CD14-positive monocyte (primary cell): ENCODE results near the gene RASGEF1B. TPM values are rescaled to one million over a fixed set of nuclear protein-coding genes. Genes with fewer than 3 reads are reported as not detected.
A peak's percentile ranks its signal among the peaks of the same experiment; 100 is the strongest.

Experiments used
- DNase-seq, 3 donors: peaks; one replicate each; pipeline ENCODE4 v3.0.0-alpha.2; 2011 to 2022
- H2AFZ ChIP-seq: 2 replicates; pipeline ENCODE4 v1.6.0; 2012; ENCODE audit warnings: mild to moderate bottlenecking, low read depth, low read length, inconsistent platforms; ENCODE audit not compliant: insufficient read depth, poor library complexity, severe bottlenecking
- H3K27ac ChIP-seq, 2 donors: 1 replicate in 1 of 2; 2 replicates in 1 of 2; pipeline ENCODE4 v1.5.1; 2012 to 2013; ENCODE audit warnings: low read length in 2 of 2, control low read depth in 1 of 2, inconsistent platforms in 1 of 2, low read depth in 1 of 2, mild to moderate bottlenecking in 1 of 2
- H3K27me3 ChIP-seq, 2 donors: one replicate each; pipeline versions ENCODE4 v1.6.0 to v1.6.1; 2011 to 2013; ENCODE audit warnings: low read length in 2 of 2; ENCODE audit not compliant: control insufficient read depth in 2 of 2, insufficient read depth in 2 of 2
- H3K36me3 ChIP-seq, 2 donors: replicated peaks in 1 of 2; 1 replicate in 1 of 2; 2 replicates in 1 of 2; pipeline versions ENCODE4 v1.5.1 to v1.6.1; 2012 to 2013; ENCODE audit warnings: low read length in 2 of 2, control low read depth in 1 of 2, inconsistent platforms in 1 of 2, mild to moderate bottlenecking in 1 of 2; ENCODE audit not compliant: insufficient read depth in 2 of 2, control insufficient read depth in 1 of 2
- H3K4me1 ChIP-seq, 2 donors: 1 replicate in 1 of 2; 2 replicates in 1 of 2; pipeline versions ENCODE4 v1.5.1 to v1.6.1; 2012 to 2013; ENCODE audit warnings: low read length in 2 of 2, control low read depth in 1 of 2, inconsistent platforms in 1 of 2, mild to moderate bottlenecking in 1 of 2, moderate library complexity in 1 of 2; ENCODE audit not compliant: insufficient read depth in 2 of 2, control insufficient read depth in 1 of 2
- H3K4me2 ChIP-seq: replicated peaks from 2 replicates; pipeline ENCODE3; 2012; ENCODE audit warnings: low read length, moderate library complexity, mild to moderate bottlenecking; ENCODE audit not compliant: poor library complexity, severe bottlenecking; ENCODE audit errors: extremely low read depth
- H3K4me3 ChIP-seq, 3 experiments: fragments of 200-600 bp in 1 of 3; sonication (generic) in 1 of 3; replicated peaks in 1 of 3; 1 replicate in 2 of 3; 2 replicates in 1 of 3; pipeline ENCODE4 v1.5.1; 2011 to 2013; ENCODE audit warnings: low read length in 3 of 3, mild to moderate bottlenecking in 3 of 3, control low read depth in 2 of 3, low read depth in 2 of 3, inconsistent platforms in 1 of 3, moderate library complexity in 1 of 3
- H3K79me2 ChIP-seq: 2 replicates; pipeline ENCODE4 v1.6.0; 2012; ENCODE audit warnings: mild to moderate bottlenecking, control low read depth, inconsistent platforms, low read length, moderate library complexity; ENCODE audit not compliant: insufficient read depth
- H3K9ac ChIP-seq: 2 replicates; pipeline ENCODE4 v1.6.0; 2017; ENCODE audit warnings: low read length, mild to moderate bottlenecking; ENCODE audit not compliant: insufficient read depth, poor library complexity, severe bottlenecking
- H3K9me3 ChIP-seq, 2 donors: replicated peaks in 1 of 2; 1 replicate in 1 of 2; 2 replicates in 1 of 2; pipeline versions ENCODE4 v1.5.1 to v1.6.1; 2012 to 2013; ENCODE audit warnings: low read length in 2 of 2, control low read depth in 1 of 2; ENCODE audit not compliant: control insufficient read depth in 1 of 2, insufficient read depth in 1 of 2
- H4K20me1 ChIP-seq: 2 replicates; pipeline ENCODE4 v1.6.0; 2012; ENCODE audit warnings: mild to moderate bottlenecking, low read length, control low read depth, moderate library complexity; ENCODE audit not compliant: insufficient read depth
- H3K27ac Mint-ChIP-seq, 7 donors: one replicate each; pipeline ENCODE4 v1.8.0; 2020; ENCODE audit warnings: mild to moderate bottlenecking in 7 of 7, mixed read lengths in 7 of 7, moderate library complexity in 6 of 7, inconsistent platforms in 2 of 7
- H3K27me3 Mint-ChIP-seq, 3 donors: one replicate each; pipeline ENCODE4 v1.8.0; 2021 to 2022; ENCODE audit warnings: low read depth in 3 of 3, mild to moderate bottlenecking in 3 of 3, mixed read lengths in 3 of 3, moderate library complexity in 3 of 3, inconsistent platforms in 1 of 3
- H3K36me3 Mint-ChIP-seq, 2 donors: one replicate each; pipeline ENCODE4 v1.8.0; 2020; ENCODE audit warnings: mixed read lengths in 2 of 2, inconsistent platforms in 1 of 2, mild to moderate bottlenecking in 1 of 2
- H3K4me1 Mint-ChIP-seq: one replicate; pipeline ENCODE4 v1.8.0; 2020; ENCODE audit warnings: mild to moderate bottlenecking, mixed read lengths
- H3K4me3 Mint-ChIP-seq, 2 donors: one replicate each; pipeline ENCODE4 v1.8.0; 2020; ENCODE audit warnings: mild to moderate bottlenecking in 2 of 2, mixed read lengths in 2 of 2, moderate library complexity in 1 of 2
- H3K9me3 Mint-ChIP-seq, 7 donors: one replicate each; pipeline ENCODE4 v1.8.0; 2020 to 2022; ENCODE audit warnings: mixed read lengths in 7 of 7, mild to moderate bottlenecking in 6 of 7, moderate library complexity in 6 of 7, inconsistent platforms in 2 of 7
- CTCF ChIP-seq: fragments of 200-600 bp; IDR thresholded peaks from one replicate; pipeline ENCODE4 v1.8.0; 2022; ENCODE audit warnings: antibody characterized with exemption, mild to moderate bottlenecking
- WGBS: methylation state at CpG from one replicate; pipeline ENCODE4 v1.1.5; 2013; ENCODE audit warnings: missing lambda C conversion rate; ENCODE audit not compliant: insufficient coverage; 5-methylcytosine and 5-hydroxymethylcytosine counted together
- intact Hi-C, 2 donors: fragments of 100-400 bp; cut with micrococcal nuclease; formaldehyde crosslinking; loops; one replicate each; pipeline versions ENCODE4 v1.15.0 to v1.15.1; 2023
- polyA plus RNA-seq, 3 donors: library from polyadenylated mRNA; depleted of rRNA in 1 of 3; unstranded in 2 of 3; stranded (reverse) in 1 of 3; fragments of 300-500 nt in 2 of 3; fragments of >200 nt in 1 of 3; fragmentation: Illumina TruSeq in 2 of 3; gene quantifications; 1 replicate in 2 of 3; 2 replicates in 1 of 3; pipeline ENCODE4 v1.2.3, GENCODE V29; 2012 to 2021

Gene RASGEF1B
- polyA plus RNA-seq, 3 donors: 20.3 to 76.9 (median 36.6) TPM

GRCh38 chr4:81422595-81422994 is 49.1 kb downstream of the RASGEF1B start:
- no peak overlapping the region for H3K4me2 ChIP-seq
- H3K4me3 ChIP-seq: no peak overlapping the region
- H2AFZ ChIP-seq: no peak overlapping the region
- no peak for DNase-seq
- TF ChIP-seq CTCF: no peak
- H3K27me3 Mint-ChIP-seq: peaks cover 0 to 4% (median 0%) of the 10 kb centered on the region in 3 donors
- peaks cover 2 to 28% of the 10 kb centered on the region in 2 donors for H3K36me3 ChIP-seq
- peak overlapping the region in 1 of 2 donors; percentile 92 for H3K27ac ChIP-seq
- H3K27ac Mint-ChIP-seq: peak overlapping the region in 6 of 7 donors; percentile 45 to 99 (median 98)
- H3K9ac ChIP-seq: no peak overlapping the region
- peaks cover 23% of the 10 kb centered on the region for H3K4me1 Mint-ChIP-seq
- H3K27me3 ChIP-seq: no peaks in the 10 kb centered on the region
- no CpG with 5 or more reads among the region's 1 CpG for WGBS
- no peaks in the 10 kb centered on the region for H3K9me3 ChIP-seq
- no peaks in the 10 kb centered on the region for H3K79me2 ChIP-seq
- no peaks in the 10 kb centered on the region for H4K20me1 ChIP-seq
- intact Hi-C loops: no loop called here
- no peak overlapping the region for H3K4me3 Mint-ChIP-seq
- peaks cover 21 to 26% of the 10 kb centered on the region in 2 donors for H3K4me1 ChIP-seq
- peaks cover 23 to 25% of the 10 kb centered on the region in 2 donors for H3K36me3 Mint-ChIP-seq
- H3K9me3 Mint-ChIP-seq: peaks cover 0 to 4% (median 0%) of the 10 kb centered on the region in 7 donors

- Mint-ChIP-seq H3K4me3 (peak overlapping the region in 1 of 2 donors; percentile 33), H3K36me3 (peaks cover 17 to 18% of the 10 kb centered on the region in 2 donors), H3K4me1 (peaks cover 23% of the 10 kb centered on the region), H3K27ac (peak overlapping the region; percentile 93 to 99 (median 99)), H3K27me3 (peaks cover 0 to 6% (median 0%) of the 10 kb centered on the region in 3 donors), H3K9me3 (peaks cover 0 to 5% (median 0%) of the 10 kb centered on the region in 7 donors)
- no peaks in the 10 kb centered on the region for H3K27me3 ChIP-seq
- WGBS: 0% methylated on average over 2 of the region's 6 CpGs
- intact Hi-C loops: no loop called here
- DNase-seq: peak; percentile 95 to 100 (median 99)
- H3K9me3 ChIP-seq: no peaks in the 10 kb centered on the region
- H3K4me2 ChIP-seq: peak overlapping the region; percentile 19
- no peak overlapping the region for H2AFZ ChIP-seq
- no peak for TF ChIP-seq CTCF
- H4K20me1 ChIP-seq: no peaks in the 10 kb centered on the region
- H3K4me1 ChIP-seq: peaks cover 21 to 26% of the 10 kb centered on the region in 2 donors
- H3K79me2 ChIP-seq: no peaks in the 10 kb centered on the region
- peaks cover 1 to 18% of the 10 kb centered on the region in 2 donors for H3K36me3 ChIP-seq
- peak overlapping the region; percentile 41 for H3K9ac ChIP-seq
- peak overlapping the region; percentile 61 to 92 for H3K27ac ChIP-seq
- H3K4me3 ChIP-seq: no peak overlapping the region
These were observed 50.1 kb downstream of the RASGEF1B start for GRCh38 chr4:81421346-81422218.
